Activated naive CD8-positive, alpha-beta T cell treated with anti-CD3 and anti-CD28 coated beads, Interleukin-2, amount 50 U/mL, for 24 hours (primary cell): ENCODE measurements around the gene CTSE.

ENCODE experiments used
- ATAC-seq: fragments of 150-1000 bp; cut with Tn5 transposase; one replicate; pipeline ENCODE4 v1.10.0; 2021
- DNase-seq: peaks from one replicate; pipeline ENCODE4 v3.0.0; 2021
- H3K27ac Mint-ChIP-seq: one replicate; pipeline ENCODE4 v1.8.0; 2021; ENCODE audit warnings: mild to moderate bottlenecking, mixed read lengths
- H3K27me3 Mint-ChIP-seq: one replicate; pipeline ENCODE4 v1.8.0; 2021; ENCODE audit warnings: mixed read lengths
- H3K36me3 Mint-ChIP-seq: one replicate; pipeline ENCODE4 v1.8.0; 2021; ENCODE audit warnings: low read depth, mixed read lengths
- H3K4me1 Mint-ChIP-seq: one replicate; pipeline ENCODE4 v1.8.0; 2021; ENCODE audit warnings: mixed read lengths
- H3K4me3 Mint-ChIP-seq: one replicate; pipeline ENCODE4 v1.8.0; 2021; ENCODE audit warnings: mild to moderate bottlenecking, moderate library complexity, mixed read lengths
- H3K9me3 Mint-ChIP-seq: one replicate; pipeline ENCODE4 v1.8.0; 2021; ENCODE audit warnings: mixed read lengths

CTSE gene

GRCh38 chr1:206013026-206013795 lies 10.5 kb downstream of the CTSE start:
- no peaks in the 10 kb centered on the region for H3K36me3 Mint-ChIP-seq
- no peak for DNase-seq

GRCh38 chr1:206012086-206012859 lies 11.4 kb downstream of the CTSE start:
- Mint-ChIP-seq H3K4me1 (peaks cover 31% of the 10 kb centered on the region), H3K9me3 (no peaks in the 10 kb centered on the region), H3K27ac (peak overlapping the region; percentile 45), H3K4me3 (peak overlapping the region; percentile 21), H3K36me3 (no peaks in the 10 kb centered on the region), H3K27me3 (peaks cover 2% of the 10 kb centered on the region)
- ATAC-seq: peak; percentile 90
- peak; percentile 61 for DNase-seq

More at GRCh38 chr1:206013026-206013795, 10.5 kb downstream of the CTSE start:
- no peaks in the 10 kb centered on the region for H3K27me3 Mint-ChIP-seq
- ATAC-seq: no peak
- peaks cover 31% of the 10 kb centered on the region for H3K4me1 Mint-ChIP-seq
- H3K27ac Mint-ChIP-seq: no peak overlapping the region
- no peak overlapping the region for H3K4me3 Mint-ChIP-seq
- no peaks in the 10 kb centered on the region for H3K9me3 Mint-ChIP-seq

GRCh38 chr1:206011057-206011456 lies 12.6 kb downstream of the CTSE start:
- H3K27ac Mint-ChIP-seq: peak overlapping the region; percentile 61
- H3K9me3 Mint-ChIP-seq: no peaks in the 10 kb centered on the region
- H3K4me3 Mint-ChIP-seq: no peak overlapping the region
- DNase-seq: peak; percentile 23
- peak; percentile 35 for ATAC-seq
- peaks cover 4% of the 10 kb centered on the region for H3K27me3 Mint-ChIP-seq
- H3K36me3 Mint-ChIP-seq: no peaks in the 10 kb centered on the region
- peaks cover 31% of the 10 kb centered on the region for H3K4me1 Mint-ChIP-seq

- DNase-seq (no peak), ATAC-seq (no peak)
- Mint-ChIP-seq H3K4me3 (no peak overlapping the region), H3K4me1 (peaks cover 31% of the 10 kb centered on the region), H3K27me3 (peaks cover 6% of the 10 kb centered on the region), H3K27ac (no peak overlapping the region), H3K9me3 (no peaks in the 10 kb centered on the region), H3K36me3 (no peaks in the 10 kb centered on the region)
These were observed 13.6 kb downstream of the CTSE start for GRCh38 chr1:206010060-206010459.

GRCh38 chr1:206006946-206007345 lies 16.7 kb downstream of the CTSE start:
- Mint-ChIP-seq H3K36me3 (no peaks in the 10 kb centered on the region), H3K4me1 (peaks cover 33% of the 10 kb centered on the region), H3K27me3 (peaks cover 6% of the 10 kb centered on the region), H3K9me3 (no peaks in the 10 kb centered on the region), H3K27ac (no peak overlapping the region), H3K4me3 (no peak overlapping the region)
- ATAC-seq (no peak), DNase-seq (no peak)

- ATAC-seq (no peak), DNase-seq (no peak)
- Mint-ChIP-seq H3K27ac (no peak overlapping the region), H3K4me1 (peaks cover 32% of the 10 kb centered on the region), H3K27me3 (peaks cover 6% of the 10 kb centered on the region), H3K36me3 (no peaks in the 10 kb centered on the region), H3K4me3 (no peak overlapping the region), H3K9me3 (no peaks in the 10 kb centered on the region)
These were observed 17.9 kb downstream of the CTSE start for GRCh38 chr1:206005778-206006180.

- Mint-ChIP-seq H3K36me3 (no peaks in the 10 kb centered on the region), H3K27ac (no peak overlapping the region), H3K4me3 (no peak overlapping the region), H3K27me3 (peaks cover 6% of the 10 kb centered on the region), H3K9me3 (no peaks in the 10 kb centered on the region), H3K4me1 (peaks cover 34% of the 10 kb centered on the region)
- ATAC-seq (no peak), DNase-seq (no peak)
These were observed 18.5 kb downstream of the CTSE start for GRCh38 chr1:206005234-206005633.

- Mint-ChIP-seq H3K27me3 (peaks cover 6% of the 10 kb centered on the region), H3K36me3 (no peaks in the 10 kb centered on the region), H3K27ac (no peak overlapping the region), H3K9me3 (no peaks in the 10 kb centered on the region), H3K4me1 (peaks cover 38% of the 10 kb centered on the region), H3K4me3 (no peak overlapping the region)
- ATAC-seq (no peak), DNase-seq (no peak)
These were observed 18.9 kb downstream of the CTSE start for GRCh38 chr1:206004826-206005225.

GRCh38 chr1:206003854-206004800 lies 19.6 kb downstream of the CTSE start:
- H3K27me3 Mint-ChIP-seq: peaks cover 6% of the 10 kb centered on the region
- no peaks in the 10 kb centered on the region for H3K9me3 Mint-ChIP-seq
- DNase-seq (no peak), ATAC-seq (no peak)
- H3K4me3 Mint-ChIP-seq: no peak overlapping the region
- H3K4me1 Mint-ChIP-seq: peaks cover 38% of the 10 kb centered on the region
- no peaks in the 10 kb centered on the region for H3K36me3 Mint-ChIP-seq
- H3K27ac Mint-ChIP-seq: no peak overlapping the region

GRCh38 chr1:206002871-206003801 lies 20.6 kb downstream of the CTSE start, which contains the start of gene RAB7B:
Gene RAB7B (minus strand): TSS chr1:206003395. CDS start chr1:205994135, 9,260 bp downstream.
- H3K4me3 Mint-ChIP-seq: no peak within 1 kb of the TSS
- H3K4me1 Mint-ChIP-seq: peaks cover 38% of the 10 kb centered on the region

GRCh38 chr1:206002160-206002559 lies 21.5 kb downstream of the CTSE start:
- H3K9me3 Mint-ChIP-seq: no peaks in the 10 kb centered on the region
- ATAC-seq (no peak), DNase-seq (no peak)
- no peak overlapping the region for H3K4me3 Mint-ChIP-seq
- no peak overlapping the region for H3K27ac Mint-ChIP-seq
- H3K36me3 Mint-ChIP-seq: no peaks in the 10 kb centered on the region
- peaks cover 38% of the 10 kb centered on the region for H3K4me1 Mint-ChIP-seq
- H3K27me3 Mint-ChIP-seq: peaks cover 12% of the 10 kb centered on the region

More at GRCh38 chr1:206002871-206003801, 20.6 kb downstream of the CTSE start, which contains the start of gene RAB7B:
- peak; percentile 13 for ATAC-seq
- no peak within 1 kb of the TSS for H3K27ac Mint-ChIP-seq
- peaks cover 9% of the 10 kb centered on the region for H3K27me3 Mint-ChIP-seq
- DNase-seq: no peak
- no peaks in the 10 kb centered on the region for H3K9me3 Mint-ChIP-seq
- H3K36me3 Mint-ChIP-seq: no peaks in the 10 kb centered on the region

GRCh38 chr1:206001476-206001888 lies 22.2 kb downstream of the CTSE start:
- Mint-ChIP-seq H3K9me3 (no peaks in the 10 kb centered on the region), H3K27ac (peak overlapping the region; percentile 75), H3K4me3 (no peak overlapping the region), H3K4me1 (peaks cover 42% of the 10 kb centered on the region), H3K36me3 (no peaks in the 10 kb centered on the region), H3K27me3 (peaks cover 18% of the 10 kb centered on the region)
- DNase-seq (peak; percentile 43), ATAC-seq (peak; percentile 84)

- peaks cover 42% of the 10 kb centered on the region for H3K4me1 Mint-ChIP-seq
- no peaks in the 10 kb centered on the region for H3K9me3 Mint-ChIP-seq
- H3K36me3 Mint-ChIP-seq: no peaks in the 10 kb centered on the region
- DNase-seq (peak; percentile 55), ATAC-seq (peak; percentile 60)
- no peak overlapping the region for H3K4me3 Mint-ChIP-seq
- H3K27me3 Mint-ChIP-seq: peaks cover 16% of the 10 kb centered on the region
- H3K27ac Mint-ChIP-seq: peak overlapping the region; percentile 75
These were observed 22.9 kb downstream of the CTSE start for GRCh38 chr1:206000641-206001339.
